Fibroblast of lung (primary cell): Measurements from ENCODE around the gene GSPT1.

Experiments used
- EZH2 ChIP-seq: IDR thresholded peaks from 2 replicates; pipeline ENCODE4 v1.5.1; 2012; ENCODE audit warnings: low read length, control low read depth, mild to moderate bottlenecking; ENCODE audit errors: missing control alignments
- TF ChIP-seq, protein P1 (sequence below), 2 donors: IDR thresholded peaks in 1 of 2; conservative IDR thresholded peaks in 1 of 2; 1 replicate in 1 of 2; 2 replicates in 1 of 2; pipeline ENCODE4 v1.5.1; 2011 to 2012; ENCODE audit warnings: low read length in 2 of 2, control low read depth in 1 of 2, inconsistent platforms in 1 of 2, low read depth in 1 of 2, mild to moderate bottlenecking in 1 of 2

GRCh38 chr16:11836650-11837244 lies 79.0 kb downstream of the GSPT1 start:
- TF ChIP-seq EZH2: no peak
- TF ChIP-seq, protein P1, sequence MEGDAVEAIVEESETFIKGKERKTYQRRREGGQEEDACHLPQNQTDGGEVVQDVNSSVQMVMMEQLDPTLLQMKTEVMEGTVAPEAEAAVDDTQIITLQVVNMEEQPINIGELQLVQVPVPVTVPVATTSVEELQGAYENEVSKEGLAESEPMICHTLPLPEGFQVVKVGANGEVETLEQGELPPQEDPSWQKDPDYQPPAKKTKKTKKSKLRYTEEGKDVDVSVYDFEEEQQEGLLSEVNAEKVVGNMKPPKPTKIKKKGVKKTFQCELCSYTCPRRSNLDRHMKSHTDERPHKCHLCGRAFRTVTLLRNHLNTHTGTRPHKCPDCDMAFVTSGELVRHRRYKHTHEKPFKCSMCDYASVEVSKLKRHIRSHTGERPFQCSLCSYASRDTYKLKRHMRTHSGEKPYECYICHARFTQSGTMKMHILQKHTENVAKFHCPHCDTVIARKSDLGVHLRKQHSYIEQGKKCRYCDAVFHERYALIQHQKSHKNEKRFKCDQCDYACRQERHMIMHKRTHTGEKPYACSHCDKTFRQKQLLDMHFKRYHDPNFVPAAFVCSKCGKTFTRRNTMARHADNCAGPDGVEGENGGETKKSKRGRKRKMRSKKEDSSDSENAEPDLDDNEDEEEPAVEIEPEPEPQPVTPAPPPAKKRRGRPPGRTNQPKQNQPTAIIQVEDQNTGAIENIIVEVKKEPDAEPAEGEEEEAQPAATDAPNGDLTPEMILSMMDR (conservative IDR thresholded peaks at IDR 0.05 in 1 of 2, IDR thresholded peaks at IDR 0.05 in 1 of 2; ENCODE audit: low read depth in 1 of 2, low read length in 2 of 2): no peak
